NCI-H748 (cell line): ENCODE measurements around the gene VPS36.
A peak's percentile ranks its signal among the peaks of the same experiment; 100 is the strongest.
"Not testable (repeated sequence)": the region's sequence is repeated elsewhere in the genome, so short reads cannot be mapped to it uniquely, and the experiment has no call there.

Source experiments
- DNase-seq: peaks from one replicate; lab custom pipeline; 2025; ENCODE audit not compliant: unreplicated experiment; lab: John Stamatoyannopoulos, UW

Gene VPS36

GRCh38 chr13:52447354-52447753, 3.1 kb downstream of the VPS36 start:
- DNase-seq = peak; percentile 58

- no peak for DNase-seq
Measured at GRCh38 chr13:52446265-52446664, 4.2 kb downstream of the VPS36 start.

GRCh38 chr13:52432456-52432855, 18.0 kb downstream of the VPS36 start:
- DNase-seq = no peak

GRCh38 chr13:52428295-52428694, 22.1 kb downstream of the VPS36 start:
- DNase-seq = peak; percentile 22

- no peak for DNase-seq
Measured at GRCh38 chr13:52421216-52421615, 29.2 kb downstream of the VPS36 start.

GRCh38 chr13:52419080-52419479, 31.4 kb downstream of the VPS36 start:
- DNase-seq = no peak

- no peak for DNase-seq
Measured at GRCh38 chr13:52414963-52415362, 35.5 kb downstream of the VPS36 start.

GRCh38 chr13:52414051-52414450, 36.4 kb downstream of the VPS36 start:
- peak; percentile 8 for DNase-seq

GRCh38 chr13:52412128-52412527, 38.3 kb downstream of the VPS36 start:
- DNase-seq = no peak

- no peak for DNase-seq
Measured at GRCh38 chr13:52411629-52412028, 38.8 kb downstream of the VPS36 start.

- DNase-seq = not testable (repeated sequence)
Measured at GRCh38 chr13:52408071-52408658, 42.3 kb downstream of the VPS36 start.

- DNase-seq = not testable (repeated sequence)
Measured at GRCh38 chr13:52407436-52407835, 43.0 kb downstream of the VPS36 start.

GRCh38 chr13:52406629-52407028, 43.8 kb downstream of the VPS36 start:
- no peak for DNase-seq

- DNase-seq = peak; percentile 78
Measured at GRCh38 chr13:52405767-52406494, 44.5 kb downstream of the VPS36 start, which contains the start of gene THSD1. TSS of gene THSD1 (minus strand) at chr13:52406172. CDS start at chr13:52402600, 3,572 bp downstream.

- no peak for DNase-seq
Measured at GRCh38 chr13:52405369-52405766, 45.1 kb downstream of the VPS36 start.

- no peak for DNase-seq
Measured at GRCh38 chr13:52399708-52400107, 50.7 kb downstream of the VPS36 start.

GRCh38 chr13:52399046-52399445, 51.4 kb downstream of the VPS36 start:
- DNase-seq = no peak

- no peak for DNase-seq
Measured at GRCh38 chr13:52395704-52396103, 54.7 kb downstream of the VPS36 start.

- DNase-seq = no peak
Measured at GRCh38 chr13:52394586-52394985, 55.8 kb downstream of the VPS36 start.

- no peak for DNase-seq
Measured at GRCh38 chr13:52393572-52394357, 56.7 kb downstream of the VPS36 start.

GRCh38 chr13:52387721-52388120, 62.7 kb downstream of the VPS36 start:
- DNase-seq = no peak

- no peak for DNase-seq
Measured at GRCh38 chr13:52385870-52386269, 64.6 kb downstream of the VPS36 start.
